Aorta (tissue), 5 donors: ENCODE measurements around the gene CCDC141. TPM values are rescaled to one million over a fixed set of nuclear protein-coding genes. Genes with fewer than 3 reads are reported as not detected.
A peak's percentile ranks its signal among the peaks of the same experiment; 100 is the strongest.

Experiments used
- ATAC-seq: fragments of 200-7000 bp; cut with Tn5 transposase; one replicate; pipeline ENCODE4 v1.9.1; 2022; ENCODE audit warnings: moderate library complexity; ENCODE audit not compliant: low FRiP score
- DNase-seq, 2 donors: peaks; one replicate each; pipeline ENCODE4 v3.0.0-alpha.2; 2020
- H3K27ac ChIP-seq, 2 donors: one replicate each; pipeline ENCODE4 v1.5.1; 2013; ENCODE audit warnings: low read length in 2 of 2, mild to moderate bottlenecking in 2 of 2, moderate library complexity in 2 of 2, control low read depth in 1 of 2, inconsistent platforms in 1 of 2, low read depth in 1 of 2
- H3K27me3 ChIP-seq, 2 donors: one replicate each; pipeline ENCODE4 v1.6.1; 2013; ENCODE audit warnings: control low read depth in 1 of 2, low read length in 1 of 2, mild to moderate bottlenecking in 1 of 2, moderate library complexity in 1 of 2; ENCODE audit not compliant: insufficient read depth in 2 of 2, control insufficient read depth in 1 of 2
- H3K36me3 ChIP-seq, 2 donors: one replicate each; pipeline ENCODE4 v1.6.1; 2013; ENCODE audit warnings: control low read depth in 1 of 2, low read length in 1 of 2, mild to moderate bottlenecking in 1 of 2; ENCODE audit not compliant: insufficient read depth in 2 of 2, control insufficient read depth in 1 of 2
- H3K4me1 ChIP-seq, 2 donors: one replicate each; pipeline ENCODE4 v1.6.1; 2013; ENCODE audit warnings: low read length in 2 of 2, control low read depth in 1 of 2, mild to moderate bottlenecking in 1 of 2, moderate library complexity in 1 of 2; ENCODE audit not compliant: insufficient read depth in 2 of 2, control insufficient read depth in 1 of 2
- H3K4me3 ChIP-seq, 2 donors: one replicate each; pipeline ENCODE4 v1.5.1; 2013; ENCODE audit warnings: low read length in 2 of 2, control low read depth in 1 of 2, mild to moderate bottlenecking in 1 of 2
- H3K9me3 ChIP-seq: one replicate; pipeline ENCODE4 v1.6.1; 2013; ENCODE audit warnings: mild to moderate bottlenecking, low read length; ENCODE audit not compliant: control insufficient read depth
- WGBS, 2 donors: extraction: QIAGEN DNeasy Blood & Tissue Kit; methylation state at CpG; one replicate each; pipeline ENCODE4 v1.1.7; 2013; 5-methylcytosine and 5-hydroxymethylcytosine counted together
- intact Hi-C, 2 donors: fragments of 100-400 bp; cut with DNase I; formaldehyde crosslinking; loops; one replicate each; pipeline versions ENCODE4 v1.14.2 to v1.15.0; 2022
- polyA plus RNA-seq, 2 donors: library from polyadenylated mRNA; stranded (reverse); fragments of 200-250 nt; gene quantifications; one replicate each; pipeline ENCODE4 v1.2.3, GENCODE V29; 2013
- total RNA-seq, 2 donors: library from RNA; stranded (reverse); fragmentation: NEBNext Ultra II Directional; extraction: Animal tissue kit (Norgen Biotek cat#: 25700); gene quantifications; one replicate each; pipeline ENCODE4 v1.2.1, GENCODE V29; 2021
- donor health status: healthy with polysubstance abuse.
- donor health status: Bipolar disorder and iron deficiency.
- donor health status: DM: no; HTN: no; CAD: no.
- donor health status: DM: no; HTN: no; CAD: no.
- donor health status: DM: yes; HTN: yes; CAD: no.

The CCDC141 gene
- total and polyA plus RNA-seq, 4 donors: 0.13 to 28.3 (median 2.0) TPM

DNA sequence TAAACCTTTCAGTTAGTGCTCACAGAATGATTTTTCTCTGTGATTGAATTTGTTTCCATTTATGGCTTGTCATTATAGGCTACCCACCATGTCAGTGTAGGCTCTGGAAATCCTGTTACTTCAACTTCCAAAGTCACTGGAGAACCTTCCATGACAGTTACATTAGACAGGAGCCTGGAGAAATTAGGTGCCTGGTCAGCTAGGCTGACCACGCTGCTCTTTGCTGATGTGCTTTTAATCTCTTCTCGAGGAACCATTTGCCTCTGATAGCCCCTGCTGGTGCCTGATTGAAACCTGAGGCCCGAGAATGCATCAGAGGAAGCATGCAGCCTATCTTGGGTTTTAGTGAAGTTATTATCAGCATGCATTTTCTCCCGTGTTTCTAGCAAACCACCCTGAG lies 213.1 kb downstream of the CCDC141 start:
- Histone ChIP-seq H3K4me1 (no peaks in the 10 kb centered on the region), H3K9me3 (no peaks in the 10 kb centered on the region), H3K27ac (no peak overlapping the region), H3K36me3 (no peaks in the 10 kb centered on the region), H3K27me3 (no peaks in the 10 kb centered on the region), H3K4me3 (no peak overlapping the region)
- DNase-seq (no peak), ATAC-seq (no peak)
- 67 to 75% methylated on average over 4 of the region's 4 CpGs for whole genome bisulfite sequencing, 2 donors
- intact Hi-C loops: no loop called here

DNA sequence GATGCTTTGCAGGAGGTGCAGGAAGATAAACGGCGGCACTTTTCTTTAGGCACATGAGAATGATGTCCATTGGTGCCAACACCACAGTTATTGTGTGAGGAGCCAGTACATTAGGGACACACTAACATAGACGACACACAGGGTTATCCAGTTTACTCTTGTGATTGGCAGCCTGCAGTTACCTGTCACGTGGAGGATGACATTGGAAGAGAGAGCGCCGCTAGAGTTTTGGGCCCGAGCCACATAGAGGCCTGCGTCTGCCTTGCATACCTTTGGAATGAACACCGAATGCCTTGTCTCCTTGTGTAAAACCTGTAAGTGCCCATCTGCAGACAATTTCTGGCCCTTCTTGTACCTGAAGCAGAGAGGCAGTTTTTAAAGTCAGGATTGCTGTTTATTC lies 215.9 kb downstream of the CCDC141 start:
- Histone ChIP-seq H3K36me3 (no peaks in the 10 kb centered on the region), H3K27me3 (no peaks in the 10 kb centered on the region), H3K4me3 (no peak overlapping the region), H3K4me1 (peaks cover 0 to 7% of the 10 kb centered on the region in 2 donors), H3K27ac (no peak overlapping the region), H3K9me3 (no peaks in the 10 kb centered on the region)
- ATAC-seq (peak; percentile 44), DNase-seq (no peak)
- intact Hi-C loops: no loop called here
- 80 to 96% methylated on average over 9 of the region's 9 CpGs for WGBS, 2 donors

DNA sequence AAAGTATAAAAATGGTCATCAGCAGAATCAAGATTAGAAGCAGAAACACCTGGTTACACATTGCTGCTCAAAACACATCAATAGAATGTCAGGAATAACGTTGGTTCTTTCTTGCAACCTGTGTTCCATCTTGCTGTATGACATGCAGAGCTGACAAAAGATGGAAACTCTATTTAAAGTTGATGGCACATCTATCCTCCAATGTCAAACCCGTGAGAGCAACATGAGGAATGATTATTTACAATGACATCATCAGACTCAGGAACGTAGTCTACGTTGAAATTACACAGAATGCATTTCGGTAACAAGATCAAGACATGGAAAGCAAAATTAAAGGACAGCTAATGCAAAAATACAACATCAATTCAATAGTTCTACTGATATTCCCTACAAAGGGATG lies 216.6 kb downstream of the CCDC141 start:
- H3K27me3 ChIP-seq: no peaks in the 10 kb centered on the region
- intact Hi-C loops: no loop called here
- DNase-seq (no peak), ATAC-seq (no peak)
- no peaks in the 10 kb centered on the region for H3K36me3 ChIP-seq
- no peaks in the 10 kb centered on the region for H3K9me3 ChIP-seq
- H3K4me3 ChIP-seq: no peak overlapping the region
- peaks cover 0 to 7% of the 10 kb centered on the region in 2 donors for H3K4me1 ChIP-seq
- H3K27ac ChIP-seq: no peak overlapping the region
- WGBS, 2 donors: 86 to 89% methylated on average over 5 of the region's 5 CpGs

DNA sequence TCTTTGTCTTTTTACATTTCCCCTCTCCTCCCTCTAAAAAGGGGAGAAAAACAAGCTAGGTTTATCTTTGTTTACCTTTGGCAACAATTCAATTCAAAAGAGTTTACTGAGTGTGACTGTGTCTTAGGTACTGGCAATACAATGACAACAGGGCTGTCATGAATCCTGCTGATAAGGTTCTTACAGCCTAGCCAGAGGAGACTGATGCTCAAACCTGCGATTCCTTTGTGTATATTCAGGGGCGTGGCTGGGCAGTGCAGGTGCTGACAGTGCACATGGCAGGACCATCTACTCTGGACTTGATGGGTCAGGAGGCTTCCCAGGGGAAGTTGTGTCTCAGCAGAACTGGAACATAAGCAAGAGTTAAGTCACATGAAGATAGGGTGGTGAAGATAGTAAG lies 219.5 kb downstream of the CCDC141 start:
- H3K4me3 ChIP-seq: no peak overlapping the region

DNA sequence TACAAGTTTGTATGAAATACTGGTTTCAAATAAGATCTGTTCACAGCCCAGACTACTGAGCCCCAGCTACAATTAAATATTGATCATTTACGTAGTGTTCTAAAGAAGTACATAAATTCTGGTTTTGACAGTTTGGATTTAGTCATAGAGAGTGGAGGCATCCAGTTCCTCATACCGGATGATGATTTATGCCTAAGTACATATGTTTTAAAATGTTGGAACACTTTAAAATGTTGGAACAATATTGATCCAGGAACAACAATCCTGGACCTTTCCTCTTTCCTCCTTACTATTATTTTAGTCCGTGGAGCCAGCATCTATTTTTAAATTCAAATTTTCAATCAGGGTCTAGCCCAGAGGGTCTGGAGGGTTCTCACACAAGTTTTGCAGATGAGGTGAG lies 220.0 kb downstream of the CCDC141 start:
- 10 to 13% methylated on average over 3 of the region's 3 CpGs for WGBS, 2 donors
- ATAC-seq: no peak
- peaks cover 2 to 7% of the 10 kb centered on the region in 2 donors for H3K4me1 ChIP-seq
- DNase-seq: no peak
- H3K36me3 ChIP-seq: no peaks in the 10 kb centered on the region
- no peaks in the 10 kb centered on the region for H3K27me3 ChIP-seq
- intact Hi-C loops: loop anchor here in 1 of 2 donors (5.0 kb wide), 2 partner anchors 32 to 47 kb away; no protein-coding TSS in a partner anchor
- no peak overlapping the region for H3K4me3 ChIP-seq
- no peak overlapping the region for H3K27ac ChIP-seq
- no peaks in the 10 kb centered on the region for H3K9me3 ChIP-seq

More for the DNA sequence above, 219.5 kb downstream of the CCDC141 start:
- intact Hi-C loops: no loop called here
- Histone ChIP-seq H3K9me3 (no peaks in the 10 kb centered on the region), H3K4me1 (peaks cover 2 to 7% of the 10 kb centered on the region in 2 donors), H3K27me3 (no peaks in the 10 kb centered on the region), H3K27ac (no peak overlapping the region), H3K36me3 (no peaks in the 10 kb centered on the region)
- DNase-seq (no peak), ATAC-seq (no peak)
- 70 to 73% methylated on average over 2 of the region's 2 CpGs for WGBS, 2 donors

DNA sequence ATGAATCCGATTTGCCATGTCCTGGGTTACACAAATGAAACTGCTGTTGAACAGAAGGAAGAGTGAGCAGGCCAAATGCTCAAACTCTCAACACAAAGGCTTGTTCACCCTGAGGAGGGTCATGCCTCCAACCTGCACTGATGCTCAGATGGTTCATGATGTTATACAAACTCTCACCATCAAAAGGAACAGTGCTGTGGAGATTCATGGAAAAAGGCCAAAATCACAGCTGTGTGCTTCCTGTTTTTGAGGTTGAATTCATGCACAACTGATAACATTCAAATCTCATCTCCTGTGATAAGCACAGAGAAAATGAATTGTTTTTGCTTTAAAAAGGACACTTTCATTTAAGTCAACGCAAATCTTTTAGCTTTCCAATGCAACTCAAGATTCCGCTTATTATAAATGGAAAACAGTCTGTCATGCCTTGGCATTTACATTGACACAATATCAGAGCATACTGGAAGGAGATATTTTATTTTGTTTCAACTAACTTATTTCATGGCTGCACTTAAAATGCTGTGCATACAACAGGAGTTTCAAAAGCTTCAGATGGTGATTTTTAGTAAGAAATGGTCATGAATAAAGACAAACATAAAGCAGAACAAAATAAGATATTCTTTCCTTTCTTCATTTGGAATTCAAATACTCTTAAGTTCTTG lies 220.5 kb downstream of the CCDC141 start:
- intact Hi-C loops: loop anchor here in 1 of 2 donors (5.0 kb wide), 2 partner anchors 33 to 48 kb away; no protein-coding TSS in a partner anchor
- no peak for DNase-seq
- ATAC-seq: no peak
- no peaks in the 10 kb centered on the region for H3K36me3 ChIP-seq
- 76 to 81% methylated on average over 3 of the region's 3 CpGs for WGBS, 2 donors
- peaks cover 2 to 7% of the 10 kb centered on the region in 2 donors for H3K4me1 ChIP-seq
- H3K4me3 ChIP-seq: no peak overlapping the region
- no peaks in the 10 kb centered on the region for H3K9me3 ChIP-seq
- no peak overlapping the region for H3K27ac ChIP-seq
- H3K27me3 ChIP-seq: no peaks in the 10 kb centered on the region

DNA sequence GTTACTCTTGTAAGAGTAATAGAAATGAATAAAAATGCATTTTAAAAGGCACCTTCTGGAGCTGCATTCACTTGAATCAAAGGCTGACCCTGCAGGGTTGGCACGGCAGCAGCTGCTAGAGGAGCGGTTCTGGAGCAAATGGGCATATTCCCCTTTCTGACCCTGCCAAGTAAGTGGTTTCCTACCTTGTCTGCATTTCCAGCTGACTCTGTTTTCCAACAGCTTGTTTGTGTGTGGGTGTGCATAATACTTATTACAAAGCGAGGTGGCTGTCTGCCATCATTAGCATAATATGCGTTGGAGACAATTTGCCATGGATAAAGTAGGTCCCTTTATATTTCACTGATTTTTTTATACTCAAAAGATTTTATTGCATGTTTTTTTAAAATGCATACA lies 221.5 kb downstream of the CCDC141 start:
- ATAC-seq: no peak
- H3K27ac ChIP-seq: no peak overlapping the region
- no peaks in the 10 kb centered on the region for H3K36me3 ChIP-seq
- H3K4me1 ChIP-seq: peaks cover 2 to 7% of the 10 kb centered on the region in 2 donors
- no peaks in the 10 kb centered on the region for H3K9me3 ChIP-seq
- 48 to 52% methylated on average over 4 of the region's 4 CpGs for WGBS, 2 donors
- intact Hi-C loops: loop anchor here in 1 of 2 donors (5.0 kb wide), 2 partner anchors 34 to 49 kb away; no protein-coding TSS in a partner anchor
- no peak for DNase-seq
- no peaks in the 10 kb centered on the region for H3K27me3 ChIP-seq
- no peak overlapping the region for H3K4me3 ChIP-seq

DNA sequence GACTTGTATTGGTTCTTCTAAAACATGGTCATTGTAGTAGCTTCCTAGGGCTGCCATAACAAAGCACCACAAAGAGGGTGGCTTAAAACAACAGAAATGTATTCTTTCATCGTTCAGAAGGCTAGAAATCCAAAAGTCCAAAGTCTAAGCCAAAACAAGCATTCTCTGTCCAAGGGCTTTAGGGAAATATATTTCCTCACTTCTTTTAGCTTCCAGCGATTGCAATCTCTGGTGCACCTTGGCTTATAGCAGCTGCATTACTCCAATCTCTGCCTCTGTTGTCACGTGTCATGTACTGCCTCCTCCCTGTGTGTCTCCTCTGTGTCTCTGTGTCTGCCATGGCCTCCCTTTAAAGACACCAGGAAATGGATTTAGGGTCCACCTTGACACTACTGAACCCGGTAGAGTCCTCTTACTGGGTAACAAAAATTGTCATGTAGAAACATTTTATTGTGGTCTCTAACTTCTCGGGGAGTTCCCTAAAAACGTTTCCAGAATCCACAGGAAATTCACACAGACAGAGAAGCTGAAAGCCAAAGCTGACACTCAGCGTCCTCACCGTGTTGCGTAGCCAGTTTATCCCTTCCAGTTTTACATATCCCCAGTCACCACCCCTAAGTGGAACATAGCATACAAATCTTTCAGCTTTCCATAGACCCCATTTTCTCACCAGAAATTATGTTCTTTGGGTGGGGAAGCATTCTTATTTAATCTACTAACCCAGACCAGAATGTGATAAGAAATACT lies 222.0 kb downstream of the CCDC141 start:
- H3K27me3 ChIP-seq: no peaks in the 10 kb centered on the region
- WGBS, 2 donors: 2 to 19% methylated on average over 9 of the region's 9 CpGs
- H3K9me3 ChIP-seq: no peaks in the 10 kb centered on the region
- DNase-seq (no peak), ATAC-seq (peak; percentile 80)
- H3K27ac ChIP-seq: peak overlapping the region in 1 of 2 donors; percentile 81
- H3K4me3 ChIP-seq: no peak overlapping the region
- H3K36me3 ChIP-seq: no peaks in the 10 kb centered on the region
- intact Hi-C loops: loop anchor here in 1 of 2 donors (5.0 kb wide), 2 partner anchors 34 to 49 kb away; no protein-coding TSS in a partner anchor
- peaks cover 2 to 7% of the 10 kb centered on the region in 2 donors for H3K4me1 ChIP-seq
